HT-29 (cell line): ENCODE data around the gene ADAMTS15. TPM values are rescaled to one million over a fixed set of nuclear protein-coding genes. Genes with fewer than 3 reads are reported as not detected.

Source experiments
- DNase-seq: peaks from one replicate; pipeline ENCODE4 v3.0.0-alpha.2; 2015; ENCODE audit warnings: low spot score
- total RNA-seq: library from RNA; depleted of rRNA; stranded (reverse); fragments of >200 nt; shearing (Covaris generic); gene quantifications from 2 replicates; pipeline ENCODE4 v1.2.3, GENCODE V29; 2014

The ADAMTS15 gene
- total RNA-seq, 1 experiment from 2014 or later, result not detected

GRCh38 chr11:130476922-130477491, 28.6 kb downstream of the ADAMTS15 start:
- no peak for DNase-seq

DNA sequence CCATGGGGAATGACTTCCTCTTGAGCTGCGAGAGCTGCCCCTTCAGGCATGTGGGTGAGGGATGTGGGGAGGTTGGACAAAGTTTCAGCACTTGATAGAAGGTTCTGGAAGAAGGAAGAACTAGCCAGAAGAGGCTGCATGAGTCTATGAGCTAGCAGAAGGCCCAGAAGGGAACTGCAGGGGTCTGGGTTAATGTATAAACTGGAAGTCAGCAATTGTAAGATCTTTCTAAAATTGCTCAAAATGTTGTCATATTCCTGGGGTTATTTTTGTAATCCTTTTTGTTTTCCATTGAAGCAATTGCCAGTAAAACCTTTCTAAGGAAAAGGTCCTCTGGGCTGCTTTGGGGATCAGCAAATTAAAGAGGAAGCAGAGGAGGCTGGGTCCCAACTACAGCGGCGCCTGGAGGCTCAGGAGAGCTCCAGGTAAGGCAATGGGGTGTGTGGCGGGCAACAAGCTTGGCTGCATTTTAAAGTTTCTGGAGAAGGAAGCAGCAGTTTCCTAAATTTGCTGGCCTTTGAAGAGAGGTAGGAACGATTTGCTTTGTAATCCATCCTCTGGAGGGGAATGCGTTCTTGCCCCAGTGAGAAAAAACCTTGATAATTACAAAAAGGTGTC, 29.2 kb downstream of the ADAMTS15 start:
- DNase-seq, result no peak

DNA sequence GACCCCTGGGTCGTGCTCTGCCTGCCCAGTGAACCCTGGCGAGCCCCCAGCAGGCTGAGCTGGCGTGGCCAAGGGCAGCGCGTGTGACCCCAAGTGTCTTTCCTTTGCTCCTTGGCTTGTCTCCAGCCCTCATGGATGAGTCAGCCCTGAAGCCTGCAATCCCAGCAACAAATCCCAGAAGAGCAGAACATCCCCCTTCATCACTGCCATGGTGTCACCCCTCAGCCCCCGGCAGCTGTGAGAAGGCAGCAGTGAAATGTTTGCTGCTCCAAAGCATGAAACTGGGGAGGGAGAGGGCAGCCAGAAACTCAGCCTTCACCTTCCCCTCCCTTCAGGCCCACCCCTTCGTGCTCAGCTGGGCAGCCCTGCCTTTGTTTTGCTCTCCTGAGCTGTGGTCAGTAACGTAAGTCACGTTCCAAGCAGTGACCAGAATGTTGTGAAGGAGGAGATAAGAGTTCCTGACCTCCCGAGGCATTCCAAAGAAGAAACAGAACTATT, 29.8 kb downstream of the ADAMTS15 start:
- no peak for DNase-seq

GRCh38 chr11:130478881-130479280, 30.4 kb downstream of the ADAMTS15 start:
- no peak for DNase-seq

DNA sequence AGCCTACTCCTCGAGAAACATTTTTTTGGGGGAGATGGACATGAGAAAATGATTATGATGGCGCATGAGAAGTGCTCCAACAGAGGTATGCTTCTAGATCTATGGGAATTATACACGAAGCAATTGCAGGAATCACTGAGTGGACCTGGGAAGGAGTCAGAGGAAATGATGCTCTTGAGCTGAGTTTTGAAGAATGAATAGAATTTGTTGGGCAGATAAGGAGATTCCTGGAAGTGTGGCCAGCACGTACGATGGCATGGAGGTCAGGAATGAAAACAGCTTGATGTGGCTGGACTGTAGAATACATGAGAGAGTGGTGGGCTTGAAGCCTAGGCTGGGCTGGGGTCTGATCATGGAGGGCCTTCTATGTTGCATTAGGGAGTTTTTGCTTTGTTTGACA, 31.7 kb downstream of the ADAMTS15 start:
- no peak for DNase-seq

GRCh38 chr11:130480711-130481140, 32.3 kb downstream of the ADAMTS15 start:
- no peak for DNase-seq

DNA sequence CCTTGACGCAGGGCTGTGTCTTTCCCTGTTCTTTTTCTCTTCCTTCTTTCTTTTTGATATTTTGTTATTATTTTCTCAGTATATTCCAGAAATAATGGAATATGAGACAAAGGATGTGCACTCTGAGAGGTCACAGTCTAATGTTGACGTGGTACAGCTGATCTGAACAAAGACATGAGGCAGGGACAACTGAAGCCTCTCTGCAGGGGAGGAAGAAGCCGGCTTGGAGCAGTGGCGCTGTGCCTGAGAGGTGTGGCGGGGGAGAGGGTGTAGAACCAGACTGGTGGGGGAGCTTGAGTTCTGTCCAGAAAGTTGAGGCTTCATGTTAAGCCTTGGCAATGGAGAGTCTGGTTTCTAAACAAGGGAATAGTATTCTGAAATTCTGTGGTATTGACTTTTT, 34.7 kb downstream of the ADAMTS15 start:
- DNase-seq, result no peak

DNA sequence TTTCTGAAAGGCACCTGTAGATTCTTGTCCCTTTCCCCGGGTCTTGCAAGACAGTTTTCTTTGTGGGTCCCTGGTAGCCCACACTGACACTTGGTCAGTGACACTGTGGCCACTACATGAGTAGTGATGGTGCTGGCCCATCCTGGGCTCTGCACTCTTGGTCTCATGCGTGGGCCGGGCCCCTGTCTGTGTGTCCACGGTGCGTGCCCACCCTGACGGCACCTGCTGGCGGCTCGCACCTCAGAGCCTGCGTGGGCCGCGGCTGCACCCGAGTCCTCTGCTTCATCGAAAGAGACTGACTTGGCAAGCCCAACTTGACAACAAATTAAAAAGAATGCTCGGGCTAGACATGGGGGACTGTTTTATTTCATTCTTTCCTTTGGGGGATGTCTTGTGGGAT, 37.5 kb downstream of the ADAMTS15 start:
- no peak for DNase-seq

- no peak for DNase-seq
Measured at GRCh38 chr11:130486391-130486836, 38.0 kb downstream of the ADAMTS15 start.

GRCh38 chr11:130486987-130487923, 38.8 kb downstream of the ADAMTS15 start:
- no peak for DNase-seq

GRCh38 chr11:130487924-130488815, 39.7 kb downstream of the ADAMTS15 start:
- DNase-seq, result no peak

DNA sequence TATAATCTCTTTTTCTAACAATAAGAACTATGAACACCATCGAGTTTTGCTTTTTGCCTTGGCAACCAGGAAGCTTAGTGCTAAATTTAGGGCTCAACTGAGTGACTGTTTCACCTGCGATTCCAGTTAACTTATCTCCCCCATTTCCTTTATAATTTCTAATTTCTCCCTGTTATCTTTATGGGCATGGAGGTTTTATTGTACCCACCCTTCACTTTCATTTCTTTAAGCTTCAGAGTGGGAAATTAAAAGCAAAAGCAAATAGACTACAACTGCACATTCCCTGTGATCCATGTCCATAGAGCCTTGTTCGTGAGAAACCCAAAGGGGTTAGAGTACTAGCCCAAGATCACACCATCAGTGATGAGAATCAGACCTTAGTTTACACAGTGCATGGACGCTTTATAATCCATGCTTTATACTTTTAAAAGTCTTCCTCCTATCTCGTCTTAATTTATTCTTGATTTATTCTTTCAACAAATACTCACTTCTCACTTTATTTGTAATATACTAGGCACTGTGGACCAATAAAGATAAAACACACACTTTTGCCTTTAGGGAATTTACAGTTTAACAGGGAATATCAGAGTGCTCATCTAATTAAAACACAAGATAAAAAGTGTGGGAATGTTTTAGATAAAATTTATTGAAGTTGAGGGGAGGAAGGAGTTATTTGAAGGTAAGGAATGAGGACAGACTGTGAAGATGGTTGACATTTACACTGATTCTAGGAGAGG, 40.6 kb downstream of the ADAMTS15 start:
- DNase-seq, result no peak

- DNase-seq, result no peak
Measured at GRCh38 chr11:130489716-130490115, 41.3 kb downstream of the ADAMTS15 start.

- no peak for DNase-seq
Measured at GRCh38 chr11:130490682-130491449, 42.4 kb downstream of the ADAMTS15 start.

- DNase-seq, result no peak
Measured at GRCh38 chr11:130498181-130498580, 49.7 kb downstream of the ADAMTS15 start.

GRCh38 chr11:130499828-130500227, 51.4 kb downstream of the ADAMTS15 start:
- no peak for DNase-seq

DNA sequence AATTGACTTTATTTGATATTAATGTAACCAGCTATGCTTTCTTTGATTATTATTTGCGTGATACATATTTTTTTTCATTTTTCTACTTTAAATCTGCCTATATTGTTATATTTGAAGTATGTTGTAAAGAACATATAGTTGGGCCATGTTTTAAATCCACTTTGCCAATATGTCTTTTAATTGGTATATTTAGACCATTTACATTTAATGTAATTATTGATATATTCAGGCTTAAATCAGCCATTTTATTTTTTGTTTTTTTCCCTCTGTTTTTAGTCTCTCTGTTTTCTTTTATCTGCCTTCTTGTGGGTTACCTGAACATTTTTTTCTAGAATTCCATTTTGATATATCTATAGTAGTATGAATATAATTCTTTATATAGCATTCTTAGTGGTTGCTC, 55.9 kb downstream of the ADAMTS15 start:
- no peak for DNase-seq

DNA sequence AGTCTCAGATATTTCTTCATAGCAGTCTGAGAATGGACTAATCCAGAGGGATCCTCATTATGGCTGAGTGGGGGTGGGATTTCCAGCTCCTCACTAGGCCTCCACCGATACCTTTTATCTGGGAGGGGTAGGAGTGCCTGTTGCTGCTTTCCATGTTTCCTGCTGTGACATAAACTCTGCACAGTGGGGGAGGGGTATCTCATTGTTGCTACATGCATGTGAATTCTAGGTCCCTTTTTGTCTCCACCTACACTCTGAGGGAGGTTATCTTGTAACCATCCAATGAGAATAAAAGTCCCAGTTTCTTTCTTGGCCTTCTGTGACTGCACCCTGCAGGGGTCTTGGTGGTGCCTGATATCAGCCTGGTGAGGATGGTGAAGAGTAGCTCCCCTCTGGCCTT, 60.5 kb downstream of the ADAMTS15 start:
- DNase-seq, result no peak

DNA sequence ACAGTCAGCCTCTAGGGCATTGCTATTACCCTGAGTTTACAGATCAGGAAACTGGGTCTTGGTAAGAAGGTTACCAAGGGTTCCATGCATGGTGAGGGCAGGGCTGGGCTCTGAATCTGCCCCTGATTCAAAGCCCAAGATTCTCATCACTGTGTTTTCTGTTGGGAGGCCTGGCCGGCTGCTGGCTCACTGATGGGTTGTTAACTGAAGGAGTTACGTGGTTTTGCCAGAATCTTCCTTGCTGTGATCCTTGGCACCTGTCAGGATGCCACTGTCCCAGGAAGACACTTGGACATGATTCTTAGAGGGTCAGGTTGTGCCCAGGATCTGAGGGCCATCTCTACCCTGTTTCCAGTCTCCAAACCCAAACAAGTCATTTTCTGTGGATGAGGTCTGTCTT, 61.5 kb downstream of the ADAMTS15 start:
- no peak for DNase-seq
